SJSA1 (cell line): ENCODE measurements around the gene OR51B4. TPM values are rescaled to one million over a fixed set of nuclear protein-coding genes. Genes with fewer than 3 reads are reported as not detected.

ENCODE experiments used
- DNase-seq, 2 experiments: peaks; one replicate each; pipeline ENCODE4 v3.0.0-alpha.2; 2015 to 2020; ENCODE audit warnings: low spot score in 2 of 2, low read depth in 1 of 2
- H3K27ac ChIP-seq: fragments of 250-450 bp; sonication (Bioruptor Pico); 2 replicates; pipeline ENCODE4 v1.5.1; 2020; ENCODE audit warnings: mild to moderate bottlenecking, moderate library complexity
- H3K27me3 ChIP-seq: fragments of 250-450 bp; sonication (Bioruptor Pico); replicated peaks from 2 replicates; pipeline ENCODE4 v1.5.1; 2020; ENCODE audit warnings: mild to moderate bottlenecking, moderate library complexity
- H3K36me3 ChIP-seq: fragments of 250-450 bp; sonication (Bioruptor Pico); 2 replicates; pipeline ENCODE4 v1.5.1; 2020; ENCODE audit warnings: mild to moderate bottlenecking
- H3K4me1 ChIP-seq: fragments of 250-450 bp; sonication (Bioruptor Pico); replicated peaks from 2 replicates; pipeline ENCODE4 v1.6.1; 2021; ENCODE audit warnings: mild to moderate bottlenecking
- H3K4me3 ChIP-seq: fragments of 250-450 bp; sonication (Bioruptor Pico); 2 replicates; pipeline ENCODE4 v1.5.1; 2020; ENCODE audit warnings: mild to moderate bottlenecking
- H3K9me3 ChIP-seq: fragments of 250-450 bp; sonication (Bioruptor Pico); replicated peaks from 2 replicates; pipeline ENCODE4 v1.5.1; 2020; ENCODE audit warnings: mild to moderate bottlenecking
- total RNA-seq: library from RNA; depleted of rRNA; stranded (reverse); fragments of >200 nt; shearing (Covaris generic); gene quantifications from 2 replicates; pipeline ENCODE4 v1.2.3, GENCODE V29; 2014

The OR51B4 gene
- total RNA-seq, 1 experiment from 2014 or later: not detected

DNA sequence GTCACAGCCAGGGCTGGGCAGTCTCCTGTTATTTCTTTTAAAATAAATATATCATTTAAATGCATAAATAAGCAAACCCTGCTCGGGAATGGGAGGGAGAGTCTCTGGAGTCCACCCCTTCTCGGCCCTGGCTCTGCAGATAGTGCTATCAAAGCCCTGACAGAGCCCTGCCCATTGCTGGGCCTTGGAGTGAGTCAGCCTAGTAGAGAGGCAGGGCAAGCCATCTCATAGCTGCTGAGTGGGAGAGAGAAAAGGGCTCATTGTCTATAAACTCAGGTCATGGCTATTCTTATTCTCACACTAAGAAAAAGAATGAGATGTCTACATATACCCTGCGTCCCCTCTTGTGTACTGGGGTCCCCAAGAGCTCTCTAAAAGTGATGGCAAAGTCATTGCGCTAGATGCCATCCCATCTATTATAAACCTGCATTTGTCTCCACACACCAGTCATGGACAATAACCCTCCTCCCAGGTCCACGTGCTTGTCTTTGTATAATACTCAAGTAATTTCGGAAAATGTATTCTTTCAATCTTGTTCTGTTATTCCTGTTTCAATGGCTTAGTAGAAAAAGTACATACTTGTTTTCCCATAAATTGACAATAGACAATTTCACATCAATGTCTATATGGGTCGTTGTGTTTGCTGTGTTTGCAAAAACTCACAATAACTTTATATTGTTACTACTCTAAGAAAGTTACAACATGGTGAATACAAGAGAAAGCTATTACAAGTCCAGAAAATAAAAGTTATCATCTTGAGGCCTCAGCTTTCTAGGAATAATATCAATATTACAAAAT lies 13.4 kb downstream of the OR51B4 start:
- Histone ChIP-seq H3K36me3 (no peaks in the 10 kb centered on the region), H3K4me3 (no peak overlapping the region), H3K9me3 (no peaks in the 10 kb centered on the region), H3K4me1 (peaks cover 19% of the 10 kb centered on the region), H3K27me3 (no peaks in the 10 kb centered on the region), H3K27ac (no peak overlapping the region)
- peak; percentile 19 to 62 for DNase-seq

DNA sequence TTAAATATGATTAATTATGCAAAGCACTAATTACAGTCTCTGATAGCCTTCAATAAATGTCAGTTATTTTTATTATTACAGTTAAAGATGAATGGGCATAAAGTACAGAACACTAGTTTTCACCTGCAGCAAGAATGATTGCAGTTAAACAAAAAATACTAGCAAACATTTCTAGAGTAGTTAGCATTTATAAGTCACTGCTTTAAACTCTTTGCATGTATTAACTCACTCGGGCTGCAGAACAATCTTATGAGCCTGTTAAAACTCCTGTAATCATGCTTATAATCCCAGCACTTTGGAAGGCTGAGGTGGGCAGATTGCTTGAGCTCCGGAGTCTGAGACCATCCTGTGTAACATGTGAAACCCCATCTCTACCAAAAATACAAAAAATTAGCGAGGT lies 14.8 kb downstream of the OR51B4 start:
- Histone ChIP-seq H3K36me3 (no peaks in the 10 kb centered on the region), H3K4me3 (no peak overlapping the region), H3K9me3 (no peaks in the 10 kb centered on the region), H3K27me3 (no peaks in the 10 kb centered on the region), H3K27ac (no peak overlapping the region), H3K4me1 (peaks cover 19% of the 10 kb centered on the region)
- no peak for DNase-seq

GRCh38 chr11:5286351-5286750 lies 15.4 kb downstream of the OR51B4 start:
- H3K27me3 ChIP-seq: no peaks in the 10 kb centered on the region
- peaks cover 19% of the 10 kb centered on the region for H3K4me1 ChIP-seq
- DNase-seq: no peak
- no peak overlapping the region for H3K4me3 ChIP-seq
- H3K27ac ChIP-seq: no peak overlapping the region
- no peaks in the 10 kb centered on the region for H3K9me3 ChIP-seq
- no peaks in the 10 kb centered on the region for H3K36me3 ChIP-seq

DNA sequence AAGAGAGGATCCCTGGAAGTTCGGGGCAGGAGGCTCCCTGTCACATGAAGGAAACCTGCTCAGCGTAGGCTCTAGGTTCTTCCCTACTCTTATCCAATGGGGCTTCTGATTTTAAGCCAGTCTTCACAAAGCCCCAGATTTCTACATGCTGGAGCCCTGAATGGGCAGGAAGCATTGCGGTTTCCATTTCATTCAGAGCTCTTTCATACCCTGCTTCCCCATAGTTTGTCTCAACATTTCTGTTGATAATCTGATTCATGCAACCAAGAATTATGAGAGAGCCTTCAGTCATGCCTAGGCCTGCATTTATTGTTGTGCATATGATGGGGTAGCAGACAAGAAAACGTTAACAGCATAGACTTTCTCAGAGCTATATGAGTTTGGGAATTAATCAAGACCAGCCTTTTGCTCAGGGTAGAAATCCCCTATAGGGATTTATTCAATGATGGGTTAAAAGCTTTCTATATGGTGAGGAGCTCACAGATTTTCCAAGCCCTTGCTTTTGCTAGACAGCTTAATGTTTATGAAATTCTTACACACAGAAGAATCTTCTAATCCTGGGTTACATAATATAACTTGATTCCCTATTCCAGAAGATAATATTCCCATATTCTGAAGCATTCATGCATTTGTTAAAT lies 15.9 kb downstream of the OR51B4 start:
- no peaks in the 10 kb centered on the region for H3K9me3 ChIP-seq
- H3K4me1 ChIP-seq: peaks cover 21% of the 10 kb centered on the region
- no peak overlapping the region for H3K27ac ChIP-seq
- no peak overlapping the region for H3K4me3 ChIP-seq
- no peak for DNase-seq
- no peaks in the 10 kb centered on the region for H3K36me3 ChIP-seq
- no peaks in the 10 kb centered on the region for H3K27me3 ChIP-seq

- no peak for DNase-seq
- Histone ChIP-seq H3K27ac (no peak overlapping the region), H3K4me3 (no peak overlapping the region), H3K4me1 (peaks cover 25% of the 10 kb centered on the region), H3K27me3 (no peaks in the 10 kb centered on the region), H3K9me3 (no peaks in the 10 kb centered on the region), H3K36me3 (no peaks in the 10 kb centered on the region)
These were observed 17.1 kb downstream of the OR51B4 start for GRCh38 chr11:5284637-5285036.

GRCh38 chr11:5283882-5284281 lies 17.9 kb downstream of the OR51B4 start:
- Histone ChIP-seq H3K27ac (no peak overlapping the region), H3K36me3 (no peaks in the 10 kb centered on the region), H3K27me3 (no peaks in the 10 kb centered on the region), H3K9me3 (no peaks in the 10 kb centered on the region), H3K4me1 (peaks cover 22% of the 10 kb centered on the region), H3K4me3 (no peak overlapping the region)
- DNase-seq: no peak

GRCh38 chr11:5283086-5283485 lies 18.7 kb downstream of the OR51B4 start:
- H3K4me3 ChIP-seq: no peak overlapping the region
- peaks cover 15% of the 10 kb centered on the region for H3K4me1 ChIP-seq
- no peaks in the 10 kb centered on the region for H3K27me3 ChIP-seq
- no peaks in the 10 kb centered on the region for H3K9me3 ChIP-seq
- no peak for DNase-seq
- no peaks in the 10 kb centered on the region for H3K36me3 ChIP-seq
- H3K27ac ChIP-seq: no peak overlapping the region

DNA sequence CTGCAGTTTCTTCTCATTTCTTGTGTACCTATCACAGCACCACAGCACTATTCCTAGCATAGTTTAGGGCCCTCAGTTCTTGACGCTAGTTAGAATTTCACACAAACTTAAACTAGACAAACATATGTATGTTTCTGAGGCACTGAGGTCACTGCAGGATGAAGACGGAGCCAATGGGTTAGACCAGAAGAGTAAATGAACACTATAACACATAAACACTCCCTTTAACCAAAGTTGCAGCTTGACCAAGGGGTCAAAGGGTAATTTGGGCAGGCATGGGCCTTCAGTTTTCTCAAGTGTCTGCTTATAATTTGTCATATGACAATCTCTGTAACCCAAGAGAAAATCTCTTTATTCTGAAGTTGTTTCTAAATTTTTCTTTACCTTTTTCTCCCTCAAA lies 19.1 kb downstream of the OR51B4 start:
- H3K27ac ChIP-seq: no peak overlapping the region
- no peak for DNase-seq
- no peaks in the 10 kb centered on the region for H3K9me3 ChIP-seq
- peaks cover 15% of the 10 kb centered on the region for H3K4me1 ChIP-seq
- H3K36me3 ChIP-seq: no peaks in the 10 kb centered on the region
- no peaks in the 10 kb centered on the region for H3K27me3 ChIP-seq
- no peak overlapping the region for H3K4me3 ChIP-seq

DNA sequence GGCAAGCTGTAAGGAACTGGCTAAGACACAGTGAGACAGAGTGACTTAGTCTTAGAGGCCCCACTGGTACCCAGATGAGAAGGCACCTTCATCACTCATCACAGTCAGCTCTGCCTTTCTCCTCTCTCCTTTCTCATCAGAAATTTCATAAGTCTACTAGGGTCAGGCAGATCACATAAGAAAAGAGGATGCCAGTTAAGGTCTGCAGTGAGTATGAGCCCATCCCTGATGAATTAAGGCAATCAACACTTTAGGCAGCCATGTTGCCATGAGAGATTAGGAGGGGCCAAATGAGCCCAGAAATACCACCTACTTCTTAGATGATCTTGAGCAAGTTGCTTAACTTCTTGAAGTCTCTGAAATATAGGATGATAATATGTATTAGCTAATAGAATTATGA lies 20.1 kb downstream of the OR51B4 start:
- peaks cover 15% of the 10 kb centered on the region for H3K4me1 ChIP-seq
- no peaks in the 10 kb centered on the region for H3K36me3 ChIP-seq
- no peak for DNase-seq
- no peak overlapping the region for H3K27ac ChIP-seq
- no peaks in the 10 kb centered on the region for H3K9me3 ChIP-seq
- H3K27me3 ChIP-seq: no peaks in the 10 kb centered on the region
- no peak overlapping the region for H3K4me3 ChIP-seq

GRCh38 chr11:5280582-5281102 lies 21.1 kb downstream of the OR51B4 start:
- no peak overlapping the region for H3K27ac ChIP-seq
- DNase-seq: peak; percentile 93 to 97

GRCh38 chr11:5279471-5280090 lies 22.2 kb downstream of the OR51B4 start:
- H3K27me3 ChIP-seq: no peaks in the 10 kb centered on the region
- H3K4me1 ChIP-seq: peaks cover 15% of the 10 kb centered on the region
- H3K9me3 ChIP-seq: no peaks in the 10 kb centered on the region
- DNase-seq: no peak
- no peak overlapping the region for H3K4me3 ChIP-seq
- H3K27ac ChIP-seq: no peak overlapping the region
- no peaks in the 10 kb centered on the region for H3K36me3 ChIP-seq

More at GRCh38 chr11:5280582-5281102, 21.1 kb downstream of the OR51B4 start:
- Histone ChIP-seq H3K27me3 (no peaks in the 10 kb centered on the region), H3K9me3 (no peaks in the 10 kb centered on the region), H3K36me3 (no peaks in the 10 kb centered on the region), H3K4me3 (no peak overlapping the region), H3K4me1 (peaks cover 15% of the 10 kb centered on the region)

DNA sequence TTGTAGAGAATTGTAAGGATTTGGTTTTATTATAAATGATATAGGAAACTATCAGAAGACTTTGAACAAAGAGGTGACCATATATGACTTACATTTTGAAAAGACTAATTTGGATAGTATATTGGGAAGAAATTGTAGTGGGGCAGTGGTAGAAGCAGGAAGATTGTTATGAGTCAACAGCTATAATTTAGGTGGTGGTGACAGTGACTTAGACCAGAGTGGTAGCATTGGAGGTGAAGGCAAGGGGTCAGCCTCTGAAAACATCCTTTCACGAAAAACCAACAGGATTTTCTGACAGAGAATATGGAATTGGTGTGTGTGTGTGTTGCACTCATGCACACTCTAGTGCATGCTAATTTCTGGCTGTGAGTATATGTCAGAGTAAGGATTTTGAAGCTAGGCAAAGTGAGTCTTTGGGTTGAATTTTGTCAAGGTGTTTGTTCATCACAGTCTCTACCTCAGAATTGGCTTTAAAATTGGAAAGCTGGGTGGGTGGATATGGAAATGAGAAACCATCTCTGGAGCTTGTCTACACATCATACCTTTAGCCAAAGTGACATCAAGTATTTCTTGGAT lies 23.9 kb downstream of the OR51B4 start:
- no peak for DNase-seq
- Histone ChIP-seq H3K9me3 (0 out of 2 replicates have a peak, but pooled peaks cover 3% of the 10 kb centered on the region), H3K27me3 (no peaks in the 10 kb centered on the region), H3K36me3 (no peaks in the 10 kb centered on the region), H3K4me1 (peaks cover 20% of the 10 kb centered on the region), H3K27ac (no peak overlapping the region), H3K4me3 (no peak overlapping the region)

GRCh38 chr11:5276697-5277096 lies 25.0 kb downstream of the OR51B4 start:
- 0 out of 2 replicates have a peak, but pooled peaks cover 4% of the 10 kb centered on the region for H3K9me3 ChIP-seq
- no peak for DNase-seq
- no peak overlapping the region for H3K27ac ChIP-seq
- H3K4me3 ChIP-seq: no peak overlapping the region
- no peaks in the 10 kb centered on the region for H3K36me3 ChIP-seq
- peaks cover 20% of the 10 kb centered on the region for H3K4me1 ChIP-seq
- H3K27me3 ChIP-seq: no peaks in the 10 kb centered on the region
